ENCODE results near the gene IQCB1. TPM values are rescaled to one million over a fixed set of nuclear protein-coding genes. Genes with fewer than 3 reads are reported as not detected.

Gene IQCB1
- total and polyA plus RNA-seq, 11 donors = 5.1 to 10.3 (median 6.3) TPM

- Histone ChIP-seq H3K27ac (no peak overlapping the region), H3K9me3 (no peaks in the 10 kb centered on the region), H3K4me1 (peaks cover 0 to 30% (median 22%) of the 10 kb centered on the region in 12 donors), H3K36me3 (no peaks in the 10 kb centered on the region), H3K27me3 (no peaks in the 10 kb centered on the region), H3K4me3 (no peak overlapping the region)
- DNase-seq (no peak), ATAC-seq (no peak)
- no peak for TF ChIP-seq POLR2A (IDR thresholded peaks at IDR 0.05)
- no peak for TF ChIP-seq CTCF (IDR thresholded peaks at IDR 0.05)
- intact Hi-C loops (cut with DNase I) = loop anchor here in 1 of 10 donors (5.0 kb wide), 1 partner anchor 205 kb away; the partner anchor contains the start of gene POLQ
- WGBS, 4 donors = 78 to 91% (median 82%) methylated on average over 1 of the region's 1 CpG
Observed at GRCh38 chr3:121752261-121752660, 82.6 kb downstream of the IQCB1 start.

- TF ChIP-seq CTCF (IDR thresholded peaks at IDR 0.05) (no peak), POLR2A (IDR thresholded peaks at IDR 0.05) (no peak)
Observed at GRCh38 chr3:121750087-121750415, 84.8 kb downstream of the IQCB1 start.

GRCh38 chr3:121749276-121750086 lies 85.4 kb downstream of the IQCB1 start, which contains the start of gene GOLGB1:
Gene GOLGB1 (minus strand): TSS chr3:121749741. CDS start chr3:121730971, 18,770 bp downstream.
- ATAC-seq (peak; percentile 99), DNase-seq (peak; percentile 92 to 96 (median 94))
- intact Hi-C loops (cut with DNase I) = loop anchor here in 3 of 10 donors (1.0 to 10.0 kb wide), 4 partner anchors 88 to 635 kb away; partner anchors contain the start of genes EAF2 (in 1 of the 3), FAM162A (in 1 of the 3), IQCB1 (in 1 of the 3) and MIX23 (in 1 of the 3)
- TF ChIP-seq CTCF (IDR thresholded peaks at IDR 0.05) (peak in 2 of 12 donors; percentile 6 to 18), POLR2A (IDR thresholded peaks at IDR 0.05) (peak; percentile 75 to 99)
- Histone ChIP-seq H3K27me3 (no peaks in the 10 kb centered on the region), H3K36me3 (no peaks in the 10 kb centered on the region), H3K9me3 (no peaks in the 10 kb centered on the region), H3K4me3 (peak within 1 kb of the TSS; percentile 68 to 95 (median 86)), H3K27ac (peak within 1 kb of the TSS; percentile 81 to 96 (median 92)), H3K4me1 (peaks cover 0 to 49% (median 36%) of the 10 kb centered on the region in 12 donors)
- 0% methylated on average over 39 to 51 of the region's 51 CpGs for WGBS, 4 donors

More at GRCh38 chr3:121750087-121750415, 84.8 kb downstream of the IQCB1 start:
- Histone ChIP-seq H3K4me3 (peak overlapping the region; percentile 30 to 95 (median 86)), H3K27ac (peak overlapping the region in 11 of 12 donors; percentile 50 to 94 (median 88)), H3K27me3 (no peaks in the 10 kb centered on the region), H3K4me1 (peaks cover 0 to 43% (median 32%) of the 10 kb centered on the region in 12 donors), H3K36me3 (no peaks in the 10 kb centered on the region), H3K9me3 (no peaks in the 10 kb centered on the region)
- WGBS, 4 donors = 0 to 5% (median 2%) methylated on average over 9 of the region's 9 CpGs
- ATAC-seq (no peak), DNase-seq (no peak)
- intact Hi-C loops (cut with DNase I) = loop anchor here in 1 of 10 donors (5.0 kb wide), 1 partner anchor 203 kb away; the partner anchor contains the start of gene POLQ

Measured in heart left ventricle (tissue), 16 donors.